ENCODE measurements around the gene HSPA1B.

- TF ChIP-seq BHLHE40 (IDR thresholded peaks at IDR 0.05; ENCODE audit: low read depth, low read length) (no peak), SMC3 (IDR thresholded peaks at IDR 0.05; ENCODE audit: low read depth, low read length) (no peak), POLR2A (IDR thresholded peaks at IDR 0.05; ENCODE audit: low read depth, low read length) (no peak), CEBPB (IDR thresholded peaks at IDR 0.05; ENCODE audit: low read depth, low read length) (no peak), RFX5 (IDR thresholded peaks at IDR 0.05; ENCODE audit: low read depth, low read length) (no peak), MAZ (IDR thresholded peaks at IDR 0.05; ENCODE audit: borderline replicate concordance, low read depth, low read length) (no peak), CHD1 (IDR thresholded peaks at IDR 0.05; ENCODE audit: low read depth, low read length) (no peak), FOS (IDR thresholded peaks at IDR 0.05; ENCODE audit: low read depth, low read length) (no peak), MAFK (IDR thresholded peaks at IDR 0.05; ENCODE audit: low read depth, low read length) (no peak), USF2 (IDR thresholded peaks at IDR 0.05; ENCODE audit: low read depth, low read length) (no peak), RAD21 (IDR thresholded peaks at IDR 0.05; ENCODE audit: low read length) (no peak), ELK1 (IDR thresholded peaks at IDR 0.05; ENCODE audit: borderline replicate concordance, low read depth, low read length) (no peak)
- TF ChIP-seq, protein P1, sequence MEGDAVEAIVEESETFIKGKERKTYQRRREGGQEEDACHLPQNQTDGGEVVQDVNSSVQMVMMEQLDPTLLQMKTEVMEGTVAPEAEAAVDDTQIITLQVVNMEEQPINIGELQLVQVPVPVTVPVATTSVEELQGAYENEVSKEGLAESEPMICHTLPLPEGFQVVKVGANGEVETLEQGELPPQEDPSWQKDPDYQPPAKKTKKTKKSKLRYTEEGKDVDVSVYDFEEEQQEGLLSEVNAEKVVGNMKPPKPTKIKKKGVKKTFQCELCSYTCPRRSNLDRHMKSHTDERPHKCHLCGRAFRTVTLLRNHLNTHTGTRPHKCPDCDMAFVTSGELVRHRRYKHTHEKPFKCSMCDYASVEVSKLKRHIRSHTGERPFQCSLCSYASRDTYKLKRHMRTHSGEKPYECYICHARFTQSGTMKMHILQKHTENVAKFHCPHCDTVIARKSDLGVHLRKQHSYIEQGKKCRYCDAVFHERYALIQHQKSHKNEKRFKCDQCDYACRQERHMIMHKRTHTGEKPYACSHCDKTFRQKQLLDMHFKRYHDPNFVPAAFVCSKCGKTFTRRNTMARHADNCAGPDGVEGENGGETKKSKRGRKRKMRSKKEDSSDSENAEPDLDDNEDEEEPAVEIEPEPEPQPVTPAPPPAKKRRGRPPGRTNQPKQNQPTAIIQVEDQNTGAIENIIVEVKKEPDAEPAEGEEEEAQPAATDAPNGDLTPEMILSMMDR (conservative IDR thresholded peaks at IDR 0.05; ENCODE audit: low read depth, low read length): no peak
Observed at GRCh38 chr6:31792090-31792374, 35.5 kb upstream of the HSPA1B start.

All from IMR-90 (cell line).